Right lobe of liver (tissue), 6 donors: ENCODE measurements around the gene KIF13A. TPM values are rescaled to one million over a fixed set of nuclear protein-coding genes. Genes with fewer than 3 reads are reported as not detected.
A peak's percentile ranks its signal among the peaks of the same experiment; 100 is the strongest.

ENCODE experiments used
- ATAC-seq, 4 donors: fragments of 200-7000 bp; cut with Tn5 transposase; one replicate each; pipeline ENCODE4 v1.9.1; 2020; ENCODE audit warnings: mild to moderate bottlenecking in 4 of 4, moderate library complexity in 4 of 4
- DNase-seq, 3 donors: peaks; one replicate each; pipeline ENCODE4 v3.0.0-alpha.2; 2020
- H3K27ac ChIP-seq, 3 donors: fragments of 200-600 bp; one replicate each; pipeline ENCODE4 v1.8.0; 2022
- H3K27me3 ChIP-seq, 2 donors: fragments of 200-600 bp; one replicate each; pipeline ENCODE4 v1.8.0; 2022
- H3K36me3 ChIP-seq, 4 donors: fragments of 200-600 bp; sonication (generic) in 1 of 4; one replicate each; pipeline versions ENCODE4 v1.5.1 to v1.8.0; 2017 to 2022; ENCODE audit warnings: control low read depth in 1 of 4
- H3K4me1 ChIP-seq, 4 donors: fragments of 200-600 bp; sonication (generic) in 1 of 4; one replicate each; pipeline versions ENCODE4 v1.5.1 to v1.8.0; 2017 to 2022; ENCODE audit warnings: control low read depth in 1 of 4
- H3K4me3 ChIP-seq, 3 donors: fragments of 200-600 bp; one replicate each; pipeline ENCODE4 v1.8.0; 2022
- H3K9me3 ChIP-seq, 4 donors: fragments of 200-600 bp; sonication (generic) in 1 of 4; one replicate each; pipeline versions ENCODE4 v1.5.1 to v1.8.0; 2017 to 2022; ENCODE audit warnings: control low read depth in 1 of 4
- POLR2A ChIP-seq: fragments of 450-650 bp; IDR thresholded peaks from one replicate; pipeline ENCODE4 v1.6.1; 2017; ENCODE audit warnings: antibody characterized with exemption, mild to moderate bottlenecking
- WGBS: methylation state at CpG from one replicate; pipeline ENCODE4 v1.1.6; 2018; ENCODE audit warnings: low coverage, low lambda C conversion rate; ENCODE audit not compliant: insufficient coverage; ENCODE audit errors: missing lambda C conversion rate; 5-methylcytosine and 5-hydroxymethylcytosine counted together
- intact Hi-C, 2 donors: fragments of 100-400 bp; cut with DNase I; formaldehyde crosslinking; loops; one replicate each; pipeline versions ENCODE4 v1.11.2 to v1.14.1; 2022
- total RNA-seq, 6 experiments: library from RNA; depleted of rRNA in 2 of 6; stranded (reverse); fragments of >200 nt in 2 of 6; fragmentation: NEBNext Ultra II Directional in 3 of 6; extraction: Animal tissue kit (Norgen Biotek cat#: 25700) in 3 of 6; gene quantifications; one replicate each; pipeline versions ENCODE4 v1.1.0 to v1.2.4, GENCODE V29; 2016 to 2023
- TF ChIP-seq, protein P1 (sequence below), 4 donors: fragments of 200-600 bp in 3 of 4; fragments of 450-650 bp in 1 of 4; IDR thresholded peaks; one replicate each; pipeline versions ENCODE4 v1.5.1 to v1.8.0; 2016 to 2022; ENCODE audit warnings: antibody characterized with exemption in 4 of 4, mild to moderate bottlenecking in 2 of 4
- donor health status: DM: no; HTN: yes; CAD: no.
- donor health status: DM: no; HTN: no; CAD: no.
- donor health status: DM: no; HTN: no; CAD: no.
- donor health status: DM: no; HTN: yes; CAD: no.
- donor health status: DM: no; HTN: yes; CAD: no.

Gene KIF13A
- total RNA-seq, 6 experiments from 2014 or later: 17.7 to 19.4 (median 18.4) TPM

DNA sequence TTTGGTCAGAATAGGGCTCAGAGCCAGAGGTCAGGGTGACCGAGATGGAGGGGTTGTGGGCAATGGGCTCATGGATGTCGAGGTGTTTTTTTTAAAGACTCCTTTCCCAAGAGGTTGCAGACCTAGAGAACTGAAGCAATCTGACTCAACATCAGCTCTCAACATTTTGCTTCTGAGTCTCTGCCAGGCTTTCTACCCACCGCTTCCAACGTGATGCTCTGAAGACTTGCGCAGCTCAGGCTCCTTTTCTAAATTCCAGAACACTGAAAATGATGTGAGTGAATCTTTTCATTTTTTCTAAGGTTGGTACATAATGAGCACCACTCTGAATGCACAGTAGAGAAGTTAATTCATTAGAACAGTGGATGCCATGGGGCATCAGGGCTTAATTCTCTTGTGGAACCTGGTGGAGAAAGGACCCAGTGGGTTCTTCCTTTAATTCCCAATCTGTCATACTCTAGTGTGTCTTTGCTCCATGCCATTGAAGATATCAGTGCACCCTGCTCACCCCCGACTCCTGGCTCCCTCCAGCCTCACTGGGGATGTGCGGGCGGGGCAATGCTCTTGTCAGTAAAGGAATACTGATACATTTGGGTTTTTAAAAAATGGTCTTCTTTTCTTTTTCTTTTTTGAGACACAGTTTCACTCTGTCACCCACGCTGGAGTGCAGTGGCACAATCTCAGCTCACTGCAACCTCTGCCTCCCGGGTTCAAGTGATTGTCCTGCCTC, 17.0 kb upstream of the KIF13A start:
- no peaks in the 10 kb centered on the region for H3K27me3 ChIP-seq
- TF ChIP-seq, protein P1, sequence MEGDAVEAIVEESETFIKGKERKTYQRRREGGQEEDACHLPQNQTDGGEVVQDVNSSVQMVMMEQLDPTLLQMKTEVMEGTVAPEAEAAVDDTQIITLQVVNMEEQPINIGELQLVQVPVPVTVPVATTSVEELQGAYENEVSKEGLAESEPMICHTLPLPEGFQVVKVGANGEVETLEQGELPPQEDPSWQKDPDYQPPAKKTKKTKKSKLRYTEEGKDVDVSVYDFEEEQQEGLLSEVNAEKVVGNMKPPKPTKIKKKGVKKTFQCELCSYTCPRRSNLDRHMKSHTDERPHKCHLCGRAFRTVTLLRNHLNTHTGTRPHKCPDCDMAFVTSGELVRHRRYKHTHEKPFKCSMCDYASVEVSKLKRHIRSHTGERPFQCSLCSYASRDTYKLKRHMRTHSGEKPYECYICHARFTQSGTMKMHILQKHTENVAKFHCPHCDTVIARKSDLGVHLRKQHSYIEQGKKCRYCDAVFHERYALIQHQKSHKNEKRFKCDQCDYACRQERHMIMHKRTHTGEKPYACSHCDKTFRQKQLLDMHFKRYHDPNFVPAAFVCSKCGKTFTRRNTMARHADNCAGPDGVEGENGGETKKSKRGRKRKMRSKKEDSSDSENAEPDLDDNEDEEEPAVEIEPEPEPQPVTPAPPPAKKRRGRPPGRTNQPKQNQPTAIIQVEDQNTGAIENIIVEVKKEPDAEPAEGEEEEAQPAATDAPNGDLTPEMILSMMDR (IDR thresholded peaks at IDR 0.05): no peak
- no peak for TF ChIP-seq POLR2A
- ATAC-seq (no peak), DNase-seq (no peak)
- H3K4me3 ChIP-seq: no peak overlapping the region
- no peak overlapping the region for H3K27ac ChIP-seq
- H3K4me1 ChIP-seq: no peaks in the 10 kb centered on the region
- H3K9me3 ChIP-seq: no peaks in the 10 kb centered on the region
- 91% methylated on average over 9 of the region's 10 CpGs for WGBS
- no peaks in the 10 kb centered on the region for H3K36me3 ChIP-seq
- intact Hi-C loops: no loop called here

DNA sequence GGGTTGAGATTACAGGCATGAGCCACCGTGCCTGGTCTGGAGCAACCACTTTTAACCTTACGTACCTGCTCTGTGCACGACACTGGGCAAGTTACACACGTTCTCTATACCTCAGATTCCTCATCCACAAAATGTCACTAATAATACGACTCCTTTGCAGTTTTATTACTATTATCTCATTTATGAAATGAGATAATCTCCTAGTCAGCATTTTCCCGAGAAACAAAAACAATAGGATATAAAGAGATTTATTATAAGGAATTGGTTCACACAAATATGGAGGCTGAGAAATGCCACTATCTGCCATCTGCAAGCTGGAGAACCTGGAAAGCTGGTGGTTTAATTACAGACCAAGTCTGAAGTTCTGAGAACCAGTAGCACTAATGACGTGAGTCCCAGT, 12.0 kb upstream of the KIF13A start:
- TF ChIP-seq, protein P1 (IDR thresholded peaks at IDR 0.05): no peak
- no peak for TF ChIP-seq POLR2A
- 78% methylated on average over 7 of the region's 7 CpGs for WGBS
- H3K27ac ChIP-seq: no peak overlapping the region
- no peaks in the 10 kb centered on the region for H3K9me3 ChIP-seq
- DNase-seq: no peak
- intact Hi-C loops: no loop called here
- H3K27me3 ChIP-seq: no peaks in the 10 kb centered on the region
- H3K4me1 ChIP-seq: no peaks in the 10 kb centered on the region
- no peak for ATAC-seq
- no peaks in the 10 kb centered on the region for H3K36me3 ChIP-seq
- no peak overlapping the region for H3K4me3 ChIP-seq

DNA sequence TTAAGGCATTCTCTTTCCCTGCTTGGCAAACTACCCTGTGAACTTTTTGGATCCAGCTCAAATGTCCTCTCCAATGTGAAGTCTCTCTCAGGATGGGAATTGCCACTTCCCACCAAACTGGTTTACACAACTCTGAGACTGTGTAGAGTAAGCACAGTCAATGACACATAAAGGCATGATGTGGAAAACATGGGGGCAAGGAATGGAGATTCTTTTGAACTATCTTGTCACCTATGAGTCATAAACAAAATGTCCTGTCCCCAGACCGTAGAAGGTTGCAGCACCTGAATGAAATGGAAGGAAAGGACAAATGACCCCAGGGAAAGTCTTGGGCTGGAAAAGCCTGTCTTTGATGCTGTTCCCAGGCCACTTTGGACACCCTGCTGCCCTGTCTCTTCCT, 11.0 kb upstream of the KIF13A start:
- no peaks in the 10 kb centered on the region for H3K36me3 ChIP-seq
- TF ChIP-seq POLR2A: no peak
- TF ChIP-seq, protein P1 (IDR thresholded peaks at IDR 0.05): no peak
- DNase-seq (no peak), ATAC-seq (peak in 1 of 4 donors; percentile 40)
- no peaks in the 10 kb centered on the region for H3K4me1 ChIP-seq
- H3K27me3 ChIP-seq: no peaks in the 10 kb centered on the region
- no peak overlapping the region for H3K27ac ChIP-seq
- no peak overlapping the region for H3K4me3 ChIP-seq
- 38% methylated on average over 1 of the region's 1 CpG for WGBS
- intact Hi-C loops: no loop called here
- no peaks in the 10 kb centered on the region for H3K9me3 ChIP-seq

DNA sequence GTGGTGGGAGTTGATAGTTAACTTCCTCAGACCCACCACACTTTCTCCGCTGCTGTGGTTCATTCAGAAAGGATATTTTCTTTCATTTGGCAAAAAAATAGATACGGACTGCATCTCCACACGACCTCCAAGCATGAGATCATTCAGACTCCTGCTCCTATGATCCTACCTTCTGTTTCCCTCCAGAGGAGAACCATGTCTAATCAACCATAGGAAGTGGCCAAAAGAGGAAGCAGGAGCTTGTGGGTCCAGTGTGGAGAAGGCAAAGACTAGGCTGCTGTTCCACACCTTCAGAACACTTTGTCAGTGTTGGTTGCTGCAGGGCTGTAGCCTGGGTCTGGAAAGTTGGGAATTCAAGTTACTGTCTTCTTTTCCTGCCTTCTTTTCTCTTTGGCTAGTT, 10.6 kb upstream of the KIF13A start:
- TF ChIP-seq POLR2A: no peak
- TF ChIP-seq, protein P1 (IDR thresholded peaks at IDR 0.05): no peak
- DNase-seq (no peak), ATAC-seq (no peak)
- Histone ChIP-seq H3K9me3 (no peaks in the 10 kb centered on the region), H3K4me3 (no peak overlapping the region), H3K27ac (no peak overlapping the region), H3K27me3 (no peaks in the 10 kb centered on the region), H3K4me1 (no peaks in the 10 kb centered on the region), H3K36me3 (no peaks in the 10 kb centered on the region)
- WGBS: 77% methylated on average over 3 of the region's 3 CpGs
- intact Hi-C loops: no loop called here
